GM21723 (cell line): ENCODE measurements around the gene WDFY4.

Experiments used
- ATAC-seq: cut with Tn5 transposase; IDR thresholded peaks from one replicate; pipeline ENCODE4 v1.9.1; 2021; ENCODE audit warnings: mild to moderate bottlenecking, moderate library complexity; ENCODE audit not compliant: unreplicated experiment

The WDFY4 gene

DNA sequence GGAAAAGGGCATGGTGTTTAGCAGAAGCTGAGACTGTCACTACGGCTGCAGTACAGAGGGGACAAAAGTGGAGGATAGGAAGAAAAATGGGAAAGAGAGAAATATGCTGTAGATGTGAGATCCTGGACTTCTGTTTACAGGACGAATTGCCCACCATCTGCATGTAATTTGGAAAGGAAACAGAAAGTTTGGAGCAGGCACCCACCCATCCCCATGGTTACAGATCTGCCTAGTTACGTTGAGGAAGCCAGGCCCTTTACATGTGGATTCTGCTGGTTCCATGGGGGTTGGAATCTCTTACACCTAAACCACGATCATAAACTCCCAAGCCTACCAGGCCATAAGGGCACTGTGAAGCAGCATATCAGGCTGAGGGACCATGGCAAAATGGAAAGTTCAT lies 84.3 kb downstream of the WDFY4 start:
- ATAC-seq, result no peak

DNA sequence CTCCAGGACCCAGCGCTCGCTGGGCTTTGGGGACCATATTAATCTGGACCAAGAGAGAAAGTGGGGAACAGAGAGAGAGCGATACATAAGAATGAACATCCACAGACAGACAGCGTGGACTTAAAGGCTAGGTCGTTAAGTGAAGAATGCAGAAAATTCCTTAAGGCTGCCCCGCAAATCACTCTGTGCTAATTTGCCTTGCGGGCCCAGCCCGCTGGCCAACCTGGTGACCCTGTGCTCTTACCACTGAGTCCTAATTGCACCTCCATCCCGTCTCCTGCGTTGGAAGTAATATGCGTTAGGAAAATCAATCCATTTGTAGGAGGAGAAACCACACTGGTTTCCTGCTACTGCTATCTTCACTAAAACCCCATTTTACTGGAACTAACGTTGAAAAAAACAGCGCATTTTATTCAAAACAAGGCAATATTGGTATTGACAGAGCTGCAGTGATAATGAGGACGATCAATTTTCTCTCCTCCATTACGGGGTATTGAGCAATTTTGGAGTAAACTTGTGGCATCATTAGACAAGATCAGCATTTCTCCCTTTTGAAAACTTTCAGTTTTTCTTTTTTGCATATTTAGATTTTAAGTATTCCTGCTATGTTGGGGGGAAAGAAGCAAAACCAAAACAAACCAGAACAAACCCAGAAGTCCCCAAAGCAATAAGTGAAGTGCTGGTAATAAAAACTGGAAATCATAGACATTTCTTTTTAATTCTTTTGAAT lies 85.2 kb downstream of the WDFY4 start:
- no peak for ATAC-seq

DNA sequence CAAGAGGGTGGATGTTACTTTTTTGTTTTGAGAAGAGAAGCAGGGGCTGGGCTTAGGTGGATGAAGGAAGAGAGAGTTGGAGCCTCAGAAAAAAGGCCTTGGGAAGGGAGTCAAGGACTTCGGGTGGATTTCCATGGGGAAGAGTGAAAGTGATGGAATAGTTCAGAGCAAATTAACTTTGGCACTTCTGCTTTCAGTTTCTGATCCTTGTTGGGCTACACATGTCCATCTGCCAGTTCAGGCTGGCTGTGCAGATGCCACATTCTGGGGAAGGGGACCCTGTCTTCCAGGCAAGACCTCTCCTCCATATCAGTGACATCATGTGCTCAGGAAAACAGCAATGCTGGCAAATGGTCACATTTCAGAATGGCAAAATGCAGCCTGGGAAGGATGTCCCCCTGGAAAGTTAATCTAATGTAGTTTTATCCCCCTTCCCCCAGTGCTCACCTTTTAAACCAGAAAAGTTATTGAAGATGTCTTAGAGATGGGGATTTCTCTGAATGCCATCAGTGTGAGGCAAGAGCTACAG lies 86.0 kb downstream of the WDFY4 start:
- no peak for ATAC-seq

DNA sequence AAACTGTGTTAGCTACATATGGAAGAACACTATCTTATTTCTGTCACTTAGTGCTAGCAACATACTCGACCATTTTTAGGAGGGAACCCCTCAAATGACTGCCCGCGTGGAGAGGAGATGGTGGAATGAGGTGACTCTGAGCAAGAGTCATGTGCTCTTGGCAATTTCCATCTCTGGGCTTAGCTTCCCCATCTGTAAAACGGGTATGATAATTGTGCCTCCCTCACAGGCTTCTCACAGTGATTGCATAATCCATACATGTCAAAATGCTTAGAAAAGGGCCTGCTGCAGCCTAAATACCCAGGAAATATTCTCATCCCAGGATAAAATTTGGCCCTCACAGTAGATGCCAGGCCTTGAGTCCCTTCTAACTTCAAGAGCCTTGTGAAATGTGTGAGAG lies 86.6 kb downstream of the WDFY4 start:
- no peak for ATAC-seq

DNA sequence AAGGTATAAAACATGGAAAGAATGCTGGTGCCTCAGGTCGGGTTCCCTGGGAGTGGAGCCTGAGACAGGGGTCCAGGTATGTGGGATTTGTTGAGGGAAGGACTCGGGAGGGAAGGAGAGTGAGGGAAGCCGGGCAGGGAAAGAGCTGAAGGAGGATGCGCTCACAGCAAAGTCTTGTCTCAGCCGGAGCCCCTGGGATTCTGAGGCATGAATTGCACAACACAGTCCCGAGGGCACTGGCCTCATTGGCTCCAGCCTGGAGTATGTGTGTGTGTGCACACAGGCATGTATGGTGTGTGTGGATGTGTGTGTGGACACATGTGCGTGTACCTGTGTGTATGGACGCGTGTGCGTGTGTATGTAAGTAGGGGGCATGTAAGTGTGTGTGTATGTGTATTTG lies 87.4 kb downstream of the WDFY4 start:
- no peak for ATAC-seq

DNA sequence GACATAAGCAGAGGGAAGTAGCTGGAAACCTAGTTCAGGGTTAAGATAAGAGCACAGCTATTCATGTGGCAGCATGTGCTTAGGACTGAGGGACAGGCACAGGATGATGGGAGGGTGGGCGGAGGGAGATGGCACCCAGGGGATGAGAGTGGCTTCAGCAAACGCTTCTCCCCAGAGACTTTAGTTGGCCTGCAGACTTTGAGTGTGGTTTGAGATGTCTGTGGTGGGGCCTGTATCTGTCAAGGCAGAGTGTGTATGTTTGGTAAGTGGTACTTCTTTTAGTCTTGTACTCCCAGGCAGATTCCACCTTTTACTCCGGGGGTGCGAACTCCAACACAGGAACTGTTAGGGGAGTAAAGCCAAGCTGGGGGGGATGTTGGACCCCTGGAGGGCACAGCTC lies 88.9 kb downstream of the WDFY4 start:
- ATAC-seq, result no peak

DNA sequence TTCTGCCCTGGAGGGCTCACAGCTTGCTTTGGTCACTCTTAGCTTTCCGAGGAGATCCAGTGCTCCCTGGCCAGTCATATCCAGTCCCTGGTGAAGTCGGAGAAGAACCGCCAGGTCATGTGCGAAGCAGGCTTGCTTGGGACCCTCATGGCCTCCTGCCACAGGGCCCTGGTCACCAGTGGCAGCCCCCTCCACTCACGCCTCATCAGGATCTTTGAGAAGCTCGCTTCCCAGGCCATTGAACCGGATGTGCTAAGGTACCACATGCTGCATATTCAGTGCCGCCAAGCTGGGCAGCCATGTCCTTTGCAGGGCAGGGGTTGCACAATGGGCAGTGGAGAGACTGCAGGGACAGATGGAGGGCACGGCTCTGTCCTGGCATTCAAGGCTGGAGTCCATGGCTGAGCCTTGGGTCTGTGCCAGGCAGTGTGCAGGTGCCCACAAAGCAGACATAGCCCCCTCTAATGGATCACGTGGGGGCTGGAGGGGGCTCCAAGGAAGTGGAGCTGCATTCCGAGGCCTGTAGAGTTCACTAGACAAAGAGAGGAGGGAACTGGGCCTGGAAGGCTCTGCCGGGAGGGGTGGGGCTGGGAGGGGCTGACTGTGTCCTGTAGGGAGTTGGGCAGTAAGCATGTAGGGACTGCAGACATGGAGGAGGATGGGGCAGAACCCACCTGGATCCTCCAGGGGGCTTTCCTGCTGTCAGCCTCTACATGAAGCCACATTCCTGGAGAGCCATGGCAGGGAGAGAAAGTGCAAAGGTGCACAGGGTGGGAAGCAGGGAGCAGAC lies 89.9 kb downstream of the WDFY4 start:
- ATAC-seq, result no peak

DNA sequence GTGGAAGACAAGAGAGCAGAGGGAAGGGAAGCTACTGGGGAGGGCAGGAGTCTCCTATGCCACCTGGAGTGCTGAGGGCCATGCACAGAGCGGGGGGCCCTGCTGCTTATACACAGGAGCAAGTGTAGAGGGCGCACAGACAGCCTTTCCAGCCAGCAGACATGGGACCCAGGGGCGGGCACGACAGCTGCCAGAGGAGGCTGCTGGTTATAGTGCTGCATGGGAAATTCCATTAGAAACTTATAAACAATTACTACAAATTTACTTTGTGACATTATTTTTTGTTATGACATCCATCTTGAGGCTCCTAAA lies 90.5 kb downstream of the WDFY4 start:
- ATAC-seq, result no peak

DNA sequence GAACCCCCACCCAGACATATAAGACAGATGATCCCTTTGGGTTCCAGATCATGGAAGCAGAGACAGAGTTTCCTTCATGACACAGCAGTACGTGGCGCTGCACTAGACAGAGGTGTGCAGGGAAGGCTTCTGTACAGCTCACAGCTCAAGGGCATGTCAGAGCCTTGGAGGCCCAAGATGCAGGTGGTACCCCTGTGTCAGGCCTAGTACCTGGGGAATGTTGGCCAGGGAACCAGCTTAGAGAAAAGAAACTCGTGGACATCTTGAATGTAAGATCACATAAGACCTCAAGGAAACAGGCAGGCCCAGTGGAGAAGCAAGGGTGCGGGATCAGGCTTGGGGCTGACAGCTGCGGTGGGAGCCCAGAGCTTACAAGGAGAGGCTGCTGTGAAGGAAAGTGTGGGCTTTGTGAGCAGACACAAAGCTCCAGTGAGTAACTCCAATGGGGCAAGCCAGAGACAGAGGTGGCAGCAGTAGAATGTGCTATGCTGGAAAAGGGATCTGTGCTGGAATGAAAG lies 91.4 kb downstream of the WDFY4 start:
- no peak for ATAC-seq

DNA sequence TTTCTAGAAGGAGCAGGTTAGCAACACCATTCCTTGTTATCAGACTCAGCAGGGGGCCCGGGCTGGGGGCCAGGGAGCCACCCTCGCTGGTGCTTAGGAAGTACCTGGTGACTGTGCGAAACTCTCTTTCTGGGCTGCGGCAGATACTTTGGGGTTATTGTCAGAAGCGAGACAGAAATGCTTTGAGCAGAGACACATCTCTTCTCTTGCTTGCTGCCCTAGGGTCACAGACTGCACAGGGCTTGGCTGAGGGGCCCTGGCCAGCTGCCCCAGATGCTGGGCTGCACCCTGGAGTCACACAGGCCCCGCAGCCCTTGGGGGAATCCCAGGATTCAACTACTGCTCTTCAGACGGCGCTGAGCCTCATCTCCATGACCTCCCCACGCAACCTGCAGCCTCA lies 91.9 kb downstream of the WDFY4 start:
- ATAC-seq, result no peak

DNA sequence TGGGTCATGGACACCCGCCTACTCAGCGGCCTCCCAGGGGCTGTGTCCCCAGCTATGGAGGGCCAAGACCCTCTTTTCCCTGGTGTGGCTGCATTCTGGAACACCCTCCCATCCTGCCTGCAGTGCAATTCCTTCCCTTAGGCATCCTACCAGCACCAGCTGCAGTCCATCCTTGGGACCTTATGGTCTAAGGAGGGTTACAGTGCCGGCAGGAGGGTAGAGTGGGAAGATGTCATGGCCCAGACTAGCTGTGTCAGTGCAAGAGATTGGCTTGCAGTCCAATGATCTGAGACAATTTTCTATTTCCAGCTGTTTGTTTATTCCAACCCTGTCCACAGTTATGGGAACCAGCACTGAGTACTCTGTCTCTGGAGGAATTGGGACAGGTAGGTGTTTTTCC lies 92.4 kb downstream of the WDFY4 start:
- no peak for ATAC-seq

DNA sequence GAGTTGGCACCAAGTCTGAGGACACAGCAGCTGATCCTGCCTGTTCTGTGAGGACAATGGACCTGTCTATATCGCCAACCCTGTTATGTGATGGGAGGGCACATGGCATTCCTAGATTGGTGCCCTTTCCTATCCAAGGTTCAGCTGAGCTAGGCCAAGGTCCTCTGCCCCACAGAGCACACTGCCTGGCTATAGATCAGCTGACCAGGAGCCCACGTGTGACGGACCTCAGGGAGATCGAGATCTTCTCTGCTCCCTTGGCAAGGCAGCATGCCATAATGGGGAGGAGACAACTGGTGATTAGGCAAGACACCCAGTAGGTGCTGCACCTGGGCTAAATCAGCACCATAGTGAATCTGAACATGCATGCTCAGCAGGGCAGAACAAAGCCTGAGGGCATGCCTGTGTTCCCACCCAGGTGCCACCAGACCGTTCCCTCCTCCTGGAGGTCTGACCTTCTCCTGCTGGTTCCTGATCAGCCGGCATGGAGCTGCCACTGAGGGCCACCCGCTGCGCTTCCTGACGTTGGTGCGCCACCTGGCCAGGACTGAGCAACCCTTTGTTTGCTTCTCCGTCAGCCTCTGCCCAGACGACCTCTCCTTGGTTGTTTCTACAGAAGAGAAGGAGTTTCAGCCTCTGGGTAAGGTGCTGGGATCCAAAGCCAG lies 93.7 kb downstream of the WDFY4 start:
- no peak for ATAC-seq

DNA sequence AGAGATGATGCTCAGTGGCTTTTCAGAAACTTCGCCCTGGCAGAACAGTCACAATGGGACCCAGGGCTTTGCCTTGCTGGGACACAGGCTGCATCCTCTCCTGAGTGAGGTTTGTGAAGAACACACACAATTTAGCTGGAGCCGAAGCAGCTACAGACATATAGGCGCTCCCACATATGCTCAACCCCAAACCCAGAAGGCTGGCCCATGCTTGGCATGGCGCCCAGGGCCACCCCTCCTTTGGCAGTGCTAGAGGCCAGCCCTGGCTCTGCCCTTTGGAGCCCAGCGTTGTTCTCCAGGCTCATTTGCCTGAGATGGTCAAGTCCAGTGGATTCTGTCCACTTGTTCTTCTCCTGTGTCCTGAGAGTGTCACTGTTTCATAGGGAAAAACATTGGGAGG lies 94.4 kb downstream of the WDFY4 start:
- ATAC-seq, result no peak

DNA sequence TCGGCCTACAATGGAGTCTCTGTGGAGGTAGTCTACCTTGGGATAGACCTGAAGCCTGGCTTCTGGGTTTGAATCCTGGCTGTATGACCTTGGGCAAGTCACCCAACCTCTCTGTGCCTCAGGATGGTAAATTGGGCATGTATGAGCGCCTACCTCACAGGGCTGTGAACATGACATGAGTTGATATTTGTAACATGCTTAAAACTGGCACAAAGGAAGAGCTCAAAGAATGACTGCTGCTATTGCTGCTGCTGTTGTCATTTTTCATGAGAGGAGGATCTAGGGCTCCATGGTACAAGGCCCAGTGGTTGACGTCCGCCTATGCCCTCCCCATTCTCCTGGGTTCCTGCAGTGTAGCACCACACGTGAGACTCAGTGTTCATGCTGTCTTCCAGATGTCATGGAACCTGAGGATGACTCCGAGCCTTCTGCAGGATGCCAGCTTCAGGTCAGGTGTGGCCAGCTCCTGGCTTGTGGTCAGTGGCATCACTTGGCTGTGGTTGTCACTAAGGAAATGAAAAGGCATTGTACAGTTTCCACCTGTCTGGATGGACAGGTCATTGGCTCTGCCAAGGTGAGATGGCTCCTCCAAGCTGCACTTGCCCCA lies 95.0 kb downstream of the WDFY4 start:
- ATAC-seq, result no peak

DNA sequence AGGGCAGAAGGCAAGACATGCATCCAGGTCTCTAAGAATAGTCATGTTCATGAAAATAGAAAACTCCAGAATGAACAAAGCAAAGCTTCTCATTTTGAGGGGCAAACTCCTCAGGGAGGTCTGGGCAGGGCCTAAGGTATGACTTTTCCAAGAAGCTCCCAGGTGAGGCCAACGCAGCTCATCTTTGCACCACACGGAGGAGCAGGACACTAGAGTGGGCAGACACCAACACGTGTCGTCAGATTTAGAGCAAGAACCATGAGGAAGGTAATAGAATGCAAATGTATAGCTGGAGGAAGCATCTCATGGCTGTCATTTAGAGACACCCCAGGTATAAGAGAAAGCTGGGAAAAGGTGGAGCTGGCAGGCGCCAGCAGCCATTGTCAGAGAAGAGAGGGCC lies 95.7 kb downstream of the WDFY4 start:
- no peak for ATAC-seq

DNA sequence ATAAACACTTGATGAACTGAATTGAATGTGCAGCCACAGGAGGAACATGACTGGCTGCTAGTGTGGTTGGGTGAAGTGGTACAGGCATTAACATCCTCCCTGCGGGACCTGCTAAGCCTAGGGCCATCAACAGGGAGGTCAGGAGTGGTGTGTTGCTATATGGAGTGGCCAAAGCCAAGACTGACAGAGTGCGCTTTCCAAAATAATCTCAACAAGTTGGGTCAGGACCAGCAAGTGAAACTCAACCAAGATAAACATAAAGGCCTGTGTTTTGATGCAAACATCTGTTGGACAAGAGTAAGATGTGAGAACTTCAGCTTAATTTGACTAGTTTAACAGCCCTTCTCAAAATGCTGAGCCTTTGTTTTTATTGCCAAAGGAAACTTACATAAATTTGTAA lies 97.7 kb downstream of the WDFY4 start:
- no peak for ATAC-seq

DNA sequence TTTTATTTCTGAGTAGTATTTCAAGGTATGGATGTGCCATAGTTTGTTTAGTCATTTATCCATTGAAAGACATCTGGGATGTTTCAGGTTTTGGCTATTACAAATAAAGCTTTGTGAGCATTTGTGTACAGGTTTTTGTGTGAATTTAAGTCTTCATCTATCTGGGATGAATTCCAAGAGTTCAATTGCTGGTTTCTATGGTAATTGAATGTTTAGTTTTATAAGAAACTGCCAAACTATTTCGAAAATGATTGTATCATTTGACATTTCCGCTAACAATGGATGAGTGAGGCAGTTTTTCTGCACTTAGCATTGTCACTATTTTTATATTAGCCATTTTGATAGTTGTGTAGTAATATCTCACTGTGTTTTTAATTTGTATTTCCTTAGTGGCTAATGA lies 99.4 kb downstream of the WDFY4 start:
- no peak for ATAC-seq

DNA sequence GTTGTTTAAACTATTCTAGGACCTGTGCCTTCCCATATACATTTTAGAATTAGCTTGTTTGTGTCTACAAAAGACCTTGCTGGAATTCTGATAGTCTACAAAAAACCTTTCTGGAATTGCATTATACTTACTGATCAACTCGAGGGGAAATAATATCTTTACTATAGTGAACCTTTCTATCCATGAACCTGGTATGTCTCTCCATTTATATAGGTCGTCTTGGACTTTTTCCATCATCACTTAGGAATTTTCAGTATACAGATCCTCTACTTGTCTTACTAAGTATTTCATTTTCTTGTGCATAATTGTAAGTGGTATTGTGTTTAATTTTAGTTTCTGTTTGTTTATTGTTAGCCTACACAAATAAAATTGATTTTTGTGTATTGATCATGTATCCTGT lies 101.1 kb downstream of the WDFY4 start:
- no peak for ATAC-seq

DNA sequence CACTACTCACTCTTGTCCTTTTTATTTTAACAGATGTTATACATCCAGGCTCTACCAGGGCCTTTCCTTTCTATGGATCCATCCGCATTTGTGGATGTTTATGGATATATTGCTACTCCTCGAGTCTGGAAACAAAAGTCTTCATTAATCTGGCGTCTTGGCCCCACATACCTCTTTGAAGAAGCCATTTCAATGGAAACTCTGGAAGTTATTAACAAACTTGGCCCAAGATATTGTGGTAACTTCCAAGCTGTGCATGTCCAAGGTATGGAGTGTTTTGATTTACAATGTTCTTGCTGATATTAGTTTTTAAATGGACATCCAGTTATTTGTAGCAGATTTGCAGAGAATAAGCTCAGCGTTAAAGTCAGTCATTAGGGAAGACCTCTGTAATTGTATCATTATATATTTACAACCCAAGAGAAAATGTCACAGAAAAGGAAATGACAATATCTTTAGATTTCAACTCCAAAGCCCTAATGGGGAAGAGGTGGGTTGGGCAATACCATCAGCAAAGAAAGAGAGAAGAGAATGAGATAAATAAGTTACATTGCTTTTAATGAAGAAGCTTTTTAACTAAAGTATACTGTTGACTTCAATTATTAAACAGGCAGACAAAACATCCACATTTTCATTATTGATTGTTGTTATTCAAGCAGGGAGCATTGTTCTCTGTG lies 102.1 kb downstream of the WDFY4 start:
- ATAC-seq, result no peak

DNA sequence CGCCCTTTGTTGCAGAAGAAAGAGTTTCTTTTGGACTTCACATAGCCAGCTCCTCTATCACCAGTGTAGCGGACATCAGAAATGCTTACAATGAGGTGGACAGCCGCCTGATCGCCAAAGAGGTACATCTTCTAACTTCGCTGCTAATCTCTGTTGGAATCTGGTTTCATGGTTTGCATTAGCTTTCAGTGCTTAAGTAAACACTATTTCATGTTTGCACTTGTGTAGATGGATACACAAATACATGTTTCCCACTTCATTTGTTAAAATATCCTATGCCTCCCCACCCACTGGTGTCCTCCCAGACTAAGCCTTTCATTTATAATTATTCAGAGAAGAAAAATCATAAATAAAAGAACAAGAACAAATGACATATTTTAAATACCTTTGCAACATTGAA lies 103.9 kb downstream of the WDFY4 start:
- ATAC-seq, result no peak
